HepG2 (cell line): ENCODE data around the gene GPR62. TPM values are rescaled to one million over a fixed set of nuclear protein-coding genes. Genes with fewer than 3 reads are reported as not detected.
A peak's percentile ranks its signal among the peaks of the same experiment; 100 is the strongest.

Experiments
- HDAC2 ChIP-seq: sonication (generic); formaldehyde crosslinking; IDR thresholded peaks from 2 replicates; pipeline ENCODE4 v1.4.0; 2020; ENCODE audit warnings: missing genetic modification reagents
- IRF2 ChIP-seq: IDR thresholded peaks from 2 replicates; pipeline ENCODE4 v1.6.1; 2018; ENCODE audit warnings: missing genetic modification reagents, missing compliant biosample characterization
- KDM3A ChIP-seq: IDR thresholded peaks from 2 replicates; pipeline ENCODE4 v1.6.1; 2018; ENCODE audit warnings: low read depth, missing compliant biosample characterization
- MIER3 ChIP-seq: IDR thresholded peaks from 2 replicates; pipeline ENCODE4 v1.6.1; 2016; ENCODE audit warnings: missing compliant biosample characterization, borderline replicate concordance
- RAD21 ChIP-seq: fragments of 450-650 bp; formaldehyde crosslinking; IDR thresholded peaks from 2 replicates; pipeline ENCODE4 v1.5.0; 2020; ENCODE audit warnings: mild to moderate bottlenecking
- SAP130 ChIP-seq: IDR thresholded peaks from 2 replicates; pipeline ENCODE4 v1.6.1; 2016; ENCODE audit warnings: low read depth
- SATB2 ChIP-seq: sonication (generic); formaldehyde crosslinking; IDR thresholded peaks from 2 replicates; pipeline ENCODE4 v1.5.0; 2020; ENCODE audit warnings: missing genetic modification reagents
- SMC3 ChIP-seq: IDR thresholded peaks from 2 replicates; pipeline ENCODE4 v1.6.1; 2011; ENCODE audit warnings: low read length, improper control_type of control experiment
- STAG1 ChIP-seq: sonication (generic); formaldehyde crosslinking; IDR thresholded peaks from 2 replicates; pipeline ENCODE4 v1.4.0; 2020; ENCODE audit warnings: missing genetic modification reagents
- TGIF2 ChIP-seq: IDR thresholded peaks from 2 replicates; pipeline ENCODE4 v1.6.1; 2016; ENCODE audit warnings: control low read depth, missing compliant biosample characterization
- THRA ChIP-seq: sonication (generic); formaldehyde crosslinking; IDR thresholded peaks from 2 replicates; pipeline ENCODE4 v1.4.0; 2020; ENCODE audit warnings: missing genetic modification reagents, borderline replicate concordance
- ZNF543 ChIP-seq: sonication (generic); formaldehyde crosslinking; IDR thresholded peaks from 2 replicates; pipeline ENCODE4 v1.4.0; 2020; ENCODE audit warnings: mild to moderate bottlenecking, missing genetic modification reagents
- ZNF552 ChIP-seq: sonication (generic); formaldehyde crosslinking; IDR thresholded peaks from 2 replicates; pipeline ENCODE4 v1.9.0; 2022; ENCODE audit warnings: missing genetic modification reagents, mild to moderate bottlenecking, borderline replicate concordance
- ZNF572 ChIP-seq: sonication (generic); formaldehyde crosslinking; IDR thresholded peaks from 2 replicates; pipeline ENCODE4 v1.5.1; 2020; ENCODE audit warnings: mild to moderate bottlenecking, missing genetic modification reagents
- ZNF687 ChIP-seq: sonication (generic); formaldehyde crosslinking; IDR thresholded peaks from 2 replicates; pipeline ENCODE4 v1.5.1; 2020; ENCODE audit warnings: mild to moderate bottlenecking, missing genetic modification reagents, moderate library complexity
- polyA plus RNA-seq, 8 experiments: library from polyadenylated mRNA; depleted of rRNA in 3 of 8; stranded (reverse) in 7 of 8; unstranded in 1 of 8; fragments of >200 nt; fragmentation: Illumina TruSeq in 4 of 8; extraction: Trizol in 4 of 8; gene quantifications; 2 replicates each; pipeline versions ENCODE4 v1.2.1 to v1.2.3, GENCODE V29; 2011 to 2016; ENCODE audit warnings: low read depth in 4 of 8, missing spikeins in 1 of 8, mixed read lengths in 1 of 8; ENCODE audit not compliant: insufficient read depth in 1 of 8
- total RNA-seq, 5 experiments: library from RNA; depleted of rRNA; stranded (reverse); fragments of >200 nt; fragmentation: Illumina TruSeq; extraction: Trizol; gene quantifications; 2 replicates each; pipeline ENCODE4 v1.2.3, GENCODE V29; 2016; ENCODE audit warnings: low read depth in 1 of 5
- TF ChIP-seq, protein P1 (sequence below): IDR thresholded peaks from 2 replicates; pipeline ENCODE4 v1.6.1; 2018; ENCODE audit warnings: missing genetic modification reagents, mild to moderate bottlenecking, missing compliant biosample characterization
- TF ChIP-seq, protein P2 (sequence below): sonication (generic); formaldehyde crosslinking; IDR thresholded peaks from 2 replicates; pipeline ENCODE4 v1.4.0; 2020; ENCODE audit warnings: missing genetic modification reagents

GPR62 gene
- total and polyA plus RNA-seq, 2 of the 13 experiments (the other 11 are each of a cell fraction or from before 2014, with no cell fraction given), result not detected

DNA sequence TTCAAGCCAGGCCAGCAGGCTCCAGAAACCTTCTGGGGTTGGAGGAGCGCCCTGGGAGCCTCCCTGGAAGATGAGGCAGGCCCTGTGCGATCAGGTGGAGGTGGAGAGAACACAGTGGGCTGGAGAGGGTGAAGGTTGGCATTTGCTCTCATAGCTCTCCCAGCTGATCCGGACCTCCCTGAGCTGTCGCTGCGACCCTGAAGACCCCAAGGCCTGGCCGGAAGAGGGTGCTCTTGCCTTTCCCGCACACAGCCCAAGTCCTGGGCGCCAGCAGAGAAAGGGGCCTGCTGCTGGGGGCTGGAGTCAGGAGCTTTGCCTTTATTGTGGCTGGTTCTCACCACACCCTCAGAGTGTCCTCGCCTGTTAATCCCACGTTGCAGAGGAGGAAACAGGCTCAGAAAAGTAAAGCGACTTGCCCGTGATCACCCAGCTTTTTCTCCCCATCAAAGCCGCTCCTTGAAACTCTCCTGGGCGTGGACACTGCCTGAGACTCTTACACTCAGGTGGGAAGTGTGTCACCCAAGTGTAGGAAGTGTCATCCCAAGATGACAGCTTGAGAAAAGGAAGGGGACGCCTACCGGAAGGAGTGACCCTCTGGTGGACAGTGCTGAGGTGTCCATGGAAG, 49.1 kb downstream of the GPR62 start (continued):
- TF ChIP-seq ZNF687 (peak; percentile 37), HDAC2 (CRISPR knock-in tag) (0 out of 2 replicates have a peak, but pooled peaks have one; percentile 22), IRF2 (CRISPR knock-in tag) (no peak), TGIF2 (CRISPR knock-in tag) (no peak), SATB2 (no peak), MIER3 (0 out of 2 replicates have a peak, but pooled peaks have one; percentile 34), ZNF552 (no peak), SAP130 (CRISPR knock-in tag) (0 out of 2 replicates have a peak, but pooled peaks have one; percentile 11), STAG1 (CRISPR knock-in tag) (peak; percentile 91), ZNF543 (no peak), SMC3 (peak; percentile 65), KDM3A (CRISPR knock-in tag) (0 out of 2 replicates have a peak, but pooled peaks have one; percentile 50), RAD21 (CRISPR knock-in tag) (peak; percentile 91), ZNF572 (CRISPR knock-in tag) (peak; percentile 54; the same call in 1 of the 2 replicates), THRA (CRISPR knock-in tag) (0 out of 2 replicates have a peak, but pooled peaks have one; percentile 29)
- TF ChIP-seq, protein P1, sequence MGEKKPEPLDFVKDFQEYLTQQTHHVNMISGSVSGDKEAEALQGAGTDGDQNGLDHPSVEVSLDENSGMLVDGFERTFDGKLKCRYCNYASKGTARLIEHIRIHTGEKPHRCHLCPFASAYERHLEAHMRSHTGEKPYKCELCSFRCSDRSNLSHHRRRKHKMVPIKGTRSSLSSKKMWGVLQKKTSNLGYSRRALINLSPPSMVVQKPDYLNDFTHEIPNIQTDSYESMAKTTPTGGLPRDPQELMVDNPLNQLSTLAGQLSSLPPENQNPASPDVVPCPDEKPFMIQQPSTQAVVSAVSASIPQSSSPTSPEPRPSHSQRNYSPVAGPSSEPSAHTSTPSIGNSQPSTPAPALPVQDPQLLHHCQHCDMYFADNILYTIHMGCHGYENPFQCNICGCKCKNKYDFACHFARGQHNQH (CRISPR knock-in tag), result 0 out of 2 replicates have a peak, but pooled peaks have one; percentile 35
- TF ChIP-seq, protein P2, sequence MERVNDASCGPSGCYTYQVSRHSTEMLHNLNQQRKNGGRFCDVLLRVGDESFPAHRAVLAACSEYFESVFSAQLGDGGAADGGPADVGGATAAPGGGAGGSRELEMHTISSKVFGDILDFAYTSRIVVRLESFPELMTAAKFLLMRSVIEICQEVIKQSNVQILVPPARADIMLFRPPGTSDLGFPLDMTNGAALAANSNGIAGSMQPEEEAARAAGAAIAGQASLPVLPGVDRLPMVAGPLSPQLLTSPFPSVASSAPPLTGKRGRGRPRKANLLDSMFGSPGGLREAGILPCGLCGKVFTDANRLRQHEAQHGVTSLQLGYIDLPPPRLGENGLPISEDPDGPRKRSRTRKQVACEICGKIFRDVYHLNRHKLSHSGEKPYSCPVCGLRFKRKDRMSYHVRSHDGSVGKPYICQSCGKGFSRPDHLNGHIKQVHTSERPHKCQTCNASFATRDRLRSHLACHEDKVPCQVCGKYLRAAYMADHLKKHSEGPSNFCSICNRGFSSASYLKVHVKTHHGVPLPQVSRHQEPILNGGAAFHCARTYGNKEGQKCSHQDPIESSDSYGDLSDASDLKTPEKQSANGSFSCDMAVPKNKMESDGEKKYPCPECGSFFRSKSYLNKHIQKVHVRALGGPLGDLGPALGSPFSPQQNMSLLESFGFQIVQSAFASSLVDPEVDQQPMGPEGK (CRISPR knock-in tag), result peak; percentile 45; the same call in 1 of the 2 replicates
